GM19351 (cell line): ENCODE results near the gene LINGO1.

Experiments
- ATAC-seq: cut with Tn5 transposase; IDR thresholded peaks from one replicate; pipeline ENCODE4 v1.9.1; 2021; ENCODE audit warnings: mild to moderate bottlenecking, moderate library complexity; ENCODE audit not compliant: unreplicated experiment

Gene LINGO1

DNA sequence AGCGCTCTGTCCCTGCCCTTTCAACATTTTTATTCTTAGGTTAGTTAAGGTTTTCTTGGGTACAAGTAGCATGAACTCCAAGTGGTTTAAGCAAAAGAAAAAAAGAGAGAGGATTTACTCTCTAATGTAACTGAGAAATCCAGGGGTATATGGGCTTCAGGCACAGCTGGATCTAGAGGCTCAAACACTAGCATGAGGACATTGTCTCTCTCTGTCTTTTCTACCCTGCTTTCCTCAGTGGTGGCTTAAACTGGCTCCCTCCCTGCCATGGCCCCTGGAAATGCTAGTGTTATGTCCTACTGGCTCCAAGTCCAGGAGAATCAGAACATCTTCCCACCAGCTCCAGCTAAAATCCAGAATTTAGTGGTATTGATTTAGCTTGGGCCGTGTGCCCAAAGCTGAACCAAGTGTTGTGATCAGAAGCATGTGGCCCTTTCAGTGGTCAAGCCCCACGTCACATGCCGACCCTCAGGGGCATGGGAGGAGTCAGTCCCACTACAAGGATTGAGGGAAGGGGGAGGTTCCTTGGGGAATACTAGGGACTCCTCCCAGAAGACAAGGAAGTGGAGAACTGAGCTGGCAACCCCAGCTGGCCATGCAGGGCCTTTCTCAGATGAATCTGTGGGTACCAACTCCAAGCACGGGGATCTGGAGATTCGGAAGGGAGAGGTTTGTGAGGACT, 58.0 kb downstream of the LINGO1 start:
- no peak for ATAC-seq

- no peak for ATAC-seq
Measured at GRCh38 chr15:77573802-77574201, 58.9 kb downstream of the LINGO1 start.

- ATAC-seq: no peak
Measured at GRCh38 chr15:77572186-77572585, 60.5 kb downstream of the LINGO1 start.

- no peak for ATAC-seq
Measured at GRCh38 chr15:77571741-77572140, 61.0 kb downstream of the LINGO1 start.

DNA sequence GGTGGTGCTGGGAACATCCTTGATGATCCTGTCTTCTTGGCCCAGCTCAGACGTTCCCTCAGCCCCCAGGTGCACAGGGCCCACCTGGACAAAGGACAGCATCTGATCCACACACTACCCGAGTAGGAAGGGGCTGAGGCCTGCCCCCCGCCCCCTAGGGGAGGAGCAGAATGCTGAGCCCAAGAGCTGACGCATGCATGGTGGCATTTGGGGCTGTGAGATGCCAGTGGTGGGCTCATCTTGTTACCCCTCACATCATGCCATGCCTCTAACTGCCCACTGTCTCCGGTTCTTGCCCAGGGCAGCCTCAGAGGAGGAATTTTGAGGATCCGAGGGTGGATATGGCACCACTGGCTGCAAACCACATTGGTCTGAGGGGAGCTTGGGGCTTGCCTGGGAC, 61.5 kb downstream of the LINGO1 start:
- ATAC-seq: no peak

- no peak for ATAC-seq
Measured at GRCh38 chr15:77569729-77570125, 63.0 kb downstream of the LINGO1 start.

DNA sequence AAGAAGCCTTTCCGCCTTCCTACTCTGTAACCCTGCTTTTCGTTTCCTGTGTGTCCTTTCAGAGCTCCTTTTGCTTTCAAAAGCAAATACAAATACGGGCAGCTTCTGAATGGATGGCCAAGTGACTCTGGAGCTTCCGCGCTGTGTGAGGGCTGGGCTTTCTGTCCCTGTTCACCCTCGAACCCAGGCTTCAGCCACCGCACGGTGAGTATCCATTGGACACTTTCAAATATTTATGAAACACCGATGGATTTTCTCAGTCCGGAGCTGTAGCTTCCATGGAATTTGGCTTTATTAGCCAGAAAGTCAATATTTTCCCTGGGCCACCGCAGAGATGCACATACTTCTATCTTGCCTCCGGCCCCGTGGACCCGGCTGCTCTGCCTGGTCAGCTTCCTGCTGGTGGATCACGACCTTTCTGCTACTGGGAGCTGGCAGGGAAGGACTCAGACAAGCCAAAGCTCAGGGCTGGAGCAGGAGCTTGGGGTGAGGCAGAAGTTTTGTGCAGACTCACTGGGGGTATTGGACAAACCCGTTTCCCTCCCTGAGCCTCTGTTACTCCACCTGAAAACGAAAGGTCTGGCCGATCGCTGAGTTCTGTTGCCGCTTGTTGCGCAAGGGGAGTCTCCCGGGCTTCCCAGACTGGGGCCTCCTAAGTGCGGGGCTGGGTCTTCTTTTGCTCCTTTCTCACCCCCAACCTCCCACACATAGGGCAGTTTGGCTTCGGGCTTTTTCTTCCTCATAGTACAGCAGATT, 63.6 kb downstream of the LINGO1 start:
- ATAC-seq: no peak

- ATAC-seq: no peak
Measured at GRCh38 chr15:77568014-77568972, 64.4 kb downstream of the LINGO1 start.

- ATAC-seq: no peak
Measured at GRCh38 chr15:77567202-77567601, 65.5 kb downstream of the LINGO1 start.

- no peak for ATAC-seq
Measured at GRCh38 chr15:77566092-77566491, 66.6 kb downstream of the LINGO1 start.

DNA sequence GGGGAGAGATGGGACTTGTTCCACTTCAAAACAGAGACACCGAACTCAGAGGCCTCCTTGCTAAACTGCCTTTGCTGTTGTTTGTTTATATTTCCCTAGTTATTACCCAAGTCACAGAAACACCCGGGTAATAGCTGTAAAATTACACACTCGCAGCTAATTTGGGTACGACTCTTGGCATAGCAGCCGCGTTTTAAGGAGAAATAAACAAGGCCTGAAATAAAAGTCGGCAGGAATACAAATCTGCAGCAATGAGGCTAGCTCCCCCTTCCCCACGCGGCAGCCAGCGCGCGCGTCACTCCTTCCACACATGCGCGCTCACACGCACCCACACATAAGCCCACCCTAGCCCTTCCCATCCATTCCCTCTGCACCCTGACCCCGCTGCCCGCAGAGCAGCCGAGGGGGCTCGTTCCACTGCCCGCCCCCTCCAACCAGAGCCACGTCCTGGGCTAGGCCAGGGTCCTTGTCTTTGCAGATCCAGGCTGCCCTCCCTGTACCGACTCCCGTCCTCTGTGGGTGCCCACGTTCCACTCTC, 67.3 kb downstream of the LINGO1 start:
- no peak for ATAC-seq

GRCh38 chr15:77564938-77565337, 67.8 kb downstream of the LINGO1 start:
- ATAC-seq: no peak

GRCh38 chr15:77564341-77564740, 68.4 kb downstream of the LINGO1 start:
- no peak for ATAC-seq

GRCh38 chr15:77563623-77564156, 69.0 kb downstream of the LINGO1 start:
- no peak for ATAC-seq
